ENCODE results near the gene RXRB. TPM values are rescaled to one million over a fixed set of nuclear protein-coding genes. Genes with fewer than 3 reads are reported as not detected.
A peak's percentile ranks its signal among the peaks of the same experiment; 100 is the strongest.
"Not testable (repeated sequence)": the region's sequence is repeated elsewhere in the genome, so short reads cannot be mapped to it uniquely, and the experiment has no call there.

The RXRB gene
- total RNA-seq, 1 donor from 2014 or later, result 18.7 TPM

DNA sequence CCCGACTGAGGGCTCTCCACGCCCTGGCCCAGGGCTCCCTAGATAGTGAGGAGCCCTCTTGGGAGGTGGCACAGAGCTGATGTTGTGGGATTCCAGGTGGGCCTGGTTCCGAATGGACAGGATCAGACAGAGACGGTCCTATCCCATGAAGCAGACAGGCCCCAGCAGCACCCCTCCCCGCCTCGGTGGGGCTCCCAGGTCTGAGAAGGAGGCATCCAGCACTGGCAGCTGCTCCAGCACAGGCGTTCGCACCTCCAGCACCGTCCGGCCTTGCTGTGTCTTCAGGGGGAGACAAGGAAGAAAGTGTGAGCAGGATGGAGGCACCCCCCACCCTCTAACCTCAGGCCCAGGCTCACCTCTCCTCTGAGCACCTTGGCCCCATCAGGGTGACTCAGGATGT is 36.9 kb downstream of the RXRB start:
- DNase-seq (ENCODE audit: low read depth in 2 of 2), result no peak

DNA sequence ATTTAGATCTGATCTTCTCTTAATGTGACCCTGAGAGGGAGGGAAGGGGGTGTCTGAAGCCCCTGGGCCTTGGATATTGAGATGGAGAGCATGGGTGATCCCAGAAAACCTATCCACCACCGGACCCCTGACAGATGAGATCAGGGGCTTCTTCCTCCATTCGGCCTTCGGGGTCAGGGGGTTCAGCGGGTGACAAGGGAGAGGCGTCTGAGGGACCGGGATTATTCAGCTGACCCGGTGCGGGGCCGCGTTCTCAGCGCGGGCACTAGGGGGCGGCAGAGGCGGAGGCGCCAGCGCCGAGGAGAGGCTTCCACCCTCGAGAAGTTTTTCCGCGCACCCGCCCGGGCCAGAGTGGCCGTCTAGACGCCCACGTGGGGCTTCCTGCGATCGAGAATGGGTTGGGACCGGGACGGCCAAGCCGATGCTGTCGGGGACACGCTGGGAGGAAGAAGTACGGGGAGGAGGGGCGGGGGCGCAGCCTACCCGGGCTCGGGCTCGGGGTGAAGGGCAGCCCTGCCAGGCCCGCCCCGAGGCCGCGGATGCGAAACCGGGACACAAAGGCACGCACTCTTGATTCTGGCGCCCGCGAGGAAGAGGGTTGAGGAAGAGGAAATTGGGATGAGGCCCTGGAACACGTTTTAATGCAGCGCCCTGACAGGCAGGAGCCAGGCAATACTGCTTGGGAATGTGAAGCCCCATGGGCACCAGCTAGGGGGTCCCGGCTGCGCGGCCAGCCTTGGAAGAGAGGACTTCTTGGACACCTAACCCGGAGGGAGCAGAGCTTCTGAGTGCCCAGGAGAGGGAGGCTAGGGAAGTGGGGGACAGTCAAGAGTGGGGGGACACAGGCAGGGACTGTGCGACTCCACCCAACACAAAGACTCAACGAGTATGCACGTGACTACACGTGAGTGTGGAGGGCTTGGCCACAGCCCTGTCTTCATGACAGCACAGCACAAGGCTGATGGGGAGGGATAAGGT is 38.8 kb downstream of the RXRB start:
- peak; percentile 6 to 56 for DNase-seq (ENCODE audit: low read depth in 2 of 2)

DNA sequence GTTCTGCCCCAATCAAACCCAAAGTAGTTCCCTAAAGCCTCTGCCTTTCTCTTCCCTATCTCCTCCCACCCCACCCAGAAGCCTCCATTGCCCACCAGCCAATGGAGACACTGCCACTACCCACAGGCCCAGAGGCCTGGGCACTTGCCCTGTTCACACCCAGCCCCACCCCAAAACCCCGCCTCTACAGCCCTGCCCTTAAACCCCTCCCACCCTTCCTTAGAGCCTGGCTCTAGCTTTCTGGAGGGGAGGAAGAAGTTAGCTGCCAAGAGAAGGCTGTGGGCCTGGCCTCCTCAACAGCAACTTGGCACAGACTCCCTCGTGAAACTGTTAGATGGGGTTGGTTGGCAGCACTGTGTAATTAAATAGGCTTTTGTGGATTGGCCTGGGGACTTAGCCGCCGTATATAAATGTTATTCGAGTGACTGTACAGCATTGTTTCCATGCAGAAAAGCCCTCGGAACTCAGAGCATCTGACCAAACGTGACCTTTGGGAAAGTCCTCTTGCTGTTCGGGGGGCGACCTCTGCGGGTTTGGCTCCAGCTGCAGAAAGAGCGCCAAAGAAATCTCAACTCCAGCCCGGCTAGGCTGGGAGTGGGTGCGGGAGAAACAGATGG is 39.6 kb downstream of the RXRB start:
- no peak for DNase-seq (ENCODE audit: low read depth in 2 of 2)

DNA sequence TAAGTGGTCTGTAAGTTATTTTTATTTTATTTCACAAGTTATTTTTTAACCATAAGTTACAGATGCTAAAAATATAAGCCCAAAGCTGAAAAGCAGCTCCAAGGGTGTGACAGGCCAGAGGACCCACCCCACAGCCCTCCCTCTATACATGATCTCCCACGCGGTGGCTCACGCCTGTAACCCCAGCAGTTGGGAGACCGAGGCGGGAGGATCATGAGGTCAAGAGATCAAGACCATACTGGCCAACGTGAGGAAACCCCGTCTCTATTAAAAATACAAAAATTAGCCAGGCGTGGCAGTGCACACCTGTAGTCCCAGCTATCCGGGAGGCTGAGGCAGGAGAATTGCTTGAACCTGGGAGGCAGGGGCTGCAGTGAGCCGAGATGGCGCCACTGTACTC is 40.4 kb downstream of the RXRB start:
- DNase-seq (ENCODE audit: low read depth in 2 of 2), result no peak

DNA sequence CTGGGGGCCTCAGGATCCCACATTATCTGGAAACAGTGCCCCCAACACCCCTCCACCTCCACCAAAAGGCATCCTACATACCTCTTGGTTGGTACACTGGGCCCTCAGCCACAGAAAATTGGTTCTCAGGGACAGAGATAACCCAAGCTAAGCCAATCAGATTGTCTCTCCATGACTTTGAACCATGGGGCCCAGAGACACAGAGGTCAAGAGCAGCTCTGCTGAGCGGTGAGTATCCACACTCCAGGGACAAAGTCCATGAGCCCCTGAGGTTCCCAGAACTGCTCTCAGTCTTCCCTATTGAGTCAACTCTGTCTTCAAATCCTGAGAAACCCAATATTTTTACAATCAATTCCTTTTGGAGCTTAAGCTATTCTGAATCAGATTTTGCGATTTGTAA is 43.5 kb downstream of the RXRB start:
- no peak for DNase-seq (ENCODE audit: low read depth in 2 of 2)

DNA sequence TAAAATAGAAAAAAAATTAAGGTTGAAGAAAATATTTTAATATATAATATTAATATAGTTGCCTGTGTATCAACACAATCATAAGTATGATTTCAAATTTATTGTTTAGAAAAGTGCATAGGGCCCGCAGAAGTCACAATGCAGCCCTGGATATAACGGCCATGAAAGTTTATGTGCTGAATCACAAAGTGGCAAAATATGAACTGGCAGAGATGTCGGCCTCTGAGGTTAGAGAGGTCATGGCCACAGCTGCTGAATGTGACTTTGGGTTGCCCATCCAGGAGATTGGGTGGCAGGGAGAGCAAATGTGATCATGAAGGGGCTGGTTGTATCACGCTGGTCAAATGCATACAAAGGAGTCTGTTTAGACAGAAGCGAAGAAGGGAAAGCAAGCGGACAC is 43.9 kb downstream of the RXRB start:
- DNase-seq (ENCODE audit: low read depth in 2 of 2), result no peak

DNA sequence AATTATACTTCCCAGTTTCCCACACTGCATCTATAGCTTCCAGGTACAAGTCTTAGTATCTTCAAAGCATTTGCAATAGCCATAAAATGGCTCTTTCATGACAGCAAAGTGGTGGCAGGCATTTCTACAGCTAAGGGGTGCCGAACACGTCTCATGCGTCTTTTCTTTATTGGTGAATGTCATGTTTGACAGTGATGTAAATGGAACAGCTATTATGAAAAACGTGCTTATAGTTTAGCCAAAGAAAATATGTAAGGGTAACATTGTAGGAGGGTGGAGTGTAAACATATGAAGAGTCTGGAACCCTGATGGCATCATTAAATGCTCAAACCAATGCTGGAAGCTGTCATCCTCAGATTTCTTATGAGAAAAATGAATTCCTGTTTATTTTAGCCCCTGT is 46.1 kb downstream of the RXRB start:
- DNase-seq (ENCODE audit: low read depth in 2 of 2), result no peak

DNA sequence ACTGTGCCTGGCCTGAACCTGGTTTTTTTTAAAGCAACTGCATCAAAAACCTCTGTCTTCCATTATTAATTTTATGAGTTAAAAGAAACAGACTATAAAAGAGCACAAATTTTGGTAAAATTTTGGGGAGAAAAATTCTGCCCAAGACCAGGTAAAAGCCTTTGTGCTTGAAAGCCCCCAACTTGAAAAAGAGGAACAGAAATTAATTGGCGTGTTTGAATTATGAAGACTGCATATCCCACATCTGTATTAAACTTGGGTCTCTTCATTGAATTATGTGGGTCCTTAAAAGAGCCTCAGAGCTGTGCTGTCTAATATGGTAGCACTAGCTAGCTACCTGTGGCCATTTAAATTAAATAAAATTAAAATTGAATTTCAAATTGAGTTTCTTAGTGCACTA is 49.4 kb downstream of the RXRB start:
- DNase-seq (ENCODE audit: low read depth in 2 of 2), result no peak

DNA sequence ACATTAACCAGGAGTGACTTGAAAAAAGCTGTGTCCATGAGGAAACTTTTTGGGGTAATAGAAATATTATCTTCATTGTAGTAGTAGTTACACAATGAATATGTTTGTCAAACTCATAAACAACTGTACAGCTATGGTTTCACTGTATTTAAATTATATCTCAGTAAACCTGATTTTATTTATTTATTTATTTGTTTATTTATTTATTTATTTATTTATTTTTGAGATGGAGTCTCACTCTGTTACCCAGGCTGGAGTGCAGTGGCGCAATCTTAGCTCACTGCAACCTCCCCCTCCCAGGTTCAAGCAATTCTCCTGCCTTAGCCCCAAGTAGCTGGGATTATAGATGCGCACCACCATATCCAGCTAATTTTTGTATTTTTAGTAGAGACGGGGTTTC is 49.9 kb downstream of the RXRB start:
- not testable (repeated sequence) for DNase-seq (ENCODE audit: low read depth in 2 of 2)

DNA sequence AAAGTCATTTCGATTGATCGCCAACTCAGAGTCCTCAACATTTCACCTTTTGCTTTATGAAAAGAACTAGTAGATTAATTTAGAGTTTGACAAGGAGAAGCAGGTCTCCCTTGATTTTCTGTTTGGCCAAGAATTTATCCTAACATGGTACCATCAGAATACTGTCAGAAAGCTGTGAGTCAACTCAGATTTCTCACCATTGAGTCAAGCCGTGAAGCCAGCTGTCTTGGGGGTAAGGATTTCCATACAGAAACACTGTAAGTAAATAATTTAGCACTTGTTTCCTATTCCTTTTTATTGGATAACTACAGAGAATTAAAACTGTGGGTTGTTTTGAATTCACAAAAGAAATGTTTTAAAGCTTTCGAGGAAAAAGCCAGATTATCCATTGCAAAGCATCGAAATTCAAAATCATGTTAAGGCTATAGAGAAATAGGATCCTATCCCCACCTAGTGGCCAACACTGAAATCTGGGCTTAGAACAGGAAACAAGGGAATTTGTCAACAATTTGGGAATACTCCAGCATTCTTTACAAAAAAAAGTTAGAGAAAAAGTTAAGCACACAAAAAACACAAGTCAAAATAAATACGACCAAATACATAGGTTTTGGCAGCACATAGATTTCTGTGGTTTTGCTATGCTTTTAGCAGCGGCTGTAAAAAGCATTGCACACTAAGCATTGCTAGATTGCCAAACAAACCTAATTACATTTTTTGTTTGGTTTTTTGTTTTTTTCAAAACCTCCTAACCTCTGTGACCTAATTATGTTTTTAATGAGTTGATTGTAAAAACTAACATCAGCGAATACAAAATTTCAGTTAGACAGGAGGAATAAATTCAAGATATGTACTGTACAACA is 52.4 kb downstream of the RXRB start:
- peak; percentile 34 to 55 for DNase-seq (ENCODE audit: low read depth in 2 of 2)

DNA sequence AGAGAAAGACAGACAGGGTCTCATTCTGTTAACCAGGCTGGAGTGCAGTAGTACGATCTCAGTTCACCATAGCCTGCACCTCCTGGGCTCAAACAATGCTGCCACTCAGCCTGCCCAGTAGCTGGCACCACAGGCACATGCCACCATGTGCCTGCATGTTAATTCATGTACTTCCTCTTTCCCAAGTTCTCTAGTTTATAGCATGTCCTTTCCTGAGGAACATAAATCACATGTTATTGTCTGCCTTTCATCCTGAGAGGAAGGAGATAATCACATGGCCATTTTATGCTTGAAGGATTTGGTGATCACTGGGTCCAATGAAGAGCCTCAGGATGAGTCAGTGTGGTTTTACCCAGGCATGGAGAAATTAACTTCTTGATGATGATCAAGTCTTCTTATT is 56.1 kb downstream of the RXRB start:
- DNase-seq (ENCODE audit: low read depth in 2 of 2), result no peak

Other genes with a start within 250 kb of the RXRB start
- gene HLA-DMA, start 247.6 kb downstream of the RXRB start, total RNA-seq, result 0.63 and 1.2 TPM in 2 replicates
- 39.4 and 51.0 TPM in 2 replicates for gene BRD2, start 232.1 kb downstream of the RXRB start, total RNA-seq
- not detected in 2 replicates for gene HLA-DOA, start 191.1 kb downstream of the RXRB start, total RNA-seq
- 3.2 and 6.3 TPM in 2 replicates for gene HLA-DPA1, start 127.0 kb downstream of the RXRB start, total RNA-seq
- 10.9 and 13.4 TPM in 2 replicates for gene HLA-DPB1, start 124.7 kb downstream of the RXRB start, total RNA-seq
- under 0.01 and 0.38 TPM in 2 replicates for gene COL11A2, start 8.2 kb downstream of the RXRB start, total RNA-seq
- gene SLC39A7, start 202 bp upstream of the RXRB start, total RNA-seq, result 83.1 and 112 TPM in 2 replicates
- 7.7 and 11.5 TPM in 2 replicates for gene HSD17B8, start 4.0 kb upstream of the RXRB start, total RNA-seq
- 17.1 and 26.6 TPM in 2 replicates for gene RING1, start 7.8 kb upstream of the RXRB start, total RNA-seq
- 25.0 and 26.6 TPM in 2 replicates for gene VPS52, start 71.2 kb upstream of the RXRB start, total RNA-seq
- gene RPS18, start 71.4 kb upstream of the RXRB start, total RNA-seq, result 3,127 and 3,683 TPM in 2 replicates
- 2.9 and 3.0 TPM in 2 replicates for gene B3GALT4, start 76.5 kb upstream of the RXRB start, total RNA-seq
- gene WDR46, start 88.6 kb upstream of the RXRB start, total RNA-seq, result 57.0 and 66.6 TPM in 2 replicates
- 21.0 and 31.5 TPM in 2 replicates for gene PFDN6, start 88.9 kb upstream of the RXRB start, total RNA-seq
- gene RGL2, start 98.3 kb upstream of the RXRB start, total RNA-seq, result 33.2 and 65.0 TPM in 2 replicates
- gene TAPBP, start 113.4 kb upstream of the RXRB start, total RNA-seq, result 47.5 and 102 TPM in 2 replicates
- gene ZBTB22, start 117.1 kb upstream of the RXRB start, total RNA-seq, result 10.9 and 17.2 TPM in 2 replicates
- 30.1 and 42.2 TPM in 2 replicates for gene DAXX, start 122.3 kb upstream of the RXRB start, total RNA-seq
- 9.9 and 16.7 TPM in 2 replicates for gene KIFC1, start 191.2 kb upstream of the RXRB start, total RNA-seq
- 6.5 and 13.4 TPM in 2 replicates for gene PHF1, start 210.3 kb upstream of the RXRB start, total RNA-seq
- 43.8 and 72.3 TPM in 2 replicates for gene CUTA, start 217.4 kb upstream of the RXRB start, total RNA-seq
- 1.4 and 2.8 TPM in 2 replicates for gene SYNGAP1, start 219.4 kb upstream of the RXRB start, total RNA-seq